NCI-H2196 (cell line): ENCODE measurements around the gene KCNK7.
"Not testable (repeated sequence)": the region's sequence is repeated elsewhere in the genome, so short reads cannot be mapped to it uniquely, and the experiment has no call there.

Experiments used
- DNase-seq: peaks from one replicate; lab custom pipeline; 2025; ENCODE audit not compliant: unreplicated experiment; lab: John Stamatoyannopoulos, UW

Gene KCNK7, protein sequence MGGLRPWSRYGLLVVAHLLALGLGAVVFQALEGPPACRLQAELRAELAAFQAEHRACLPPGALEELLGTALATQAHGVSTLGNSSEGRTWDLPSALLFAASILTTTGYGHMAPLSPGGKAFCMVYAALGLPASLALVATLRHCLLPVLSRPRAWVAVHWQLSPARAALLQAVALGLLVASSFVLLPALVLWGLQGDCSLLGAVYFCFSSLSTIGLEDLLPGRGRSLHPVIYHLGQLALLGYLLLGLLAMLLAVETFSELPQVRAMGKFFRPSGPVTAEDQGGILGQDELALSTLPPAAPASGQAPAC

GRCh38 chr11:65595543-65596281 lies at the start of gene KCNK7:
Gene KCNK7 (minus strand): TSS chr11:65595800. CDS start chr11:65595772, 28 bp downstream.
- DNase-seq = no peak

- no peak for DNase-seq
Observed at GRCh38 chr11:65644837-65645236, 49.2 kb upstream of the KCNK7 start.

DNA sequence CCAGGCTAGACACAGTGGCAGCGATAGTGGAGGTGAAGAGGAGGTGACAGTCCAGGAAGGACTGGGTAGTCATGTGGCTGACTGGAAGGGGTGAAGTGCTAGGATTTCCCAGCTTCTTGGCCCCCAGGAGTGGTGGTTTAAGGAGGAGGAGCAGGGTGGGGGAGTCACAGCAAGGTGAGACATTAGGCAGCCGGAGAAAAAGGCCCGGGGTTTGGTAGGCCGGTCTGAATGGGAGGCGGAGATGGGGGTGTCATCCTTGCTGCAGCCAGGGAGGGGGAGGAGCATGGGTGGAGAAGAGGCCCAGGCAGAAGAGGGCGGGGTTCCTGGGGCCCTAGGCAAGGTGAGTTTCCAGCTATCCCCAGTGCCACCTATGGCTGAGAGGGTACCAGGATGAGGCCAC lies 48.4 kb upstream of the KCNK7 start:
- DNase-seq = peak; percentile 62

DNA sequence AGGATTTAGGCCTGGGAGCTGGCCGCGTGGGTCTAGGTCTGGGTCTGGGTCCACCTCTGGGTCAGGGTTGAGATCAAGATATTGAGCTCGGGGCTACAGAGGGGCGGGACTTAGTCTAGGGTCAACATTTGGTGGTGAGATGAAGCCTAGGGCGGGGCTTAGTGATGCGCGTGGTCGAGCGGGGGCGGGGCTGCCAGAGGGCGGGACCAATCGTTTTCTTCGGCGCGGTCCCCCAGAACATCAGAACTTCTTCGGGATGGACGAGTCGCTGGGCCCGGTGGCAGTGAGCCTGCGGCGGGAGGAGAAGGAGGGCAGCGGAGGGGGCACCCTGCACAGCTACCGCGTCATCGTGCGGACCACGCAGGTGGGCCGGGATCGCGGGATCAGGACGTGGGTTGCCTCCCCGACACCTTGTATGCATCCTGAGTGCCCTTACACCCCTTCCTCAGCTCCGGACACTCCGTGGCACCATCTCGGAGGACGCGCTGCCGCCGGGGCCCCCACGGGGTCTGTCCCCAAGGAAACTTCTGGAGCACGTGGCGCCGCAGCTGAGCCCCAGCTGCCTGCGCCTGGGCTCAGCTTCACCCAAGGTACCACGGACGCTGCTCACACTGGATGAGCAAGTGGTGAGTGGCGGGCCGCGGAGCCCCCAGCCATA lies 46.5 kb upstream of the KCNK7 start:
- DNase-seq = no peak

DNA sequence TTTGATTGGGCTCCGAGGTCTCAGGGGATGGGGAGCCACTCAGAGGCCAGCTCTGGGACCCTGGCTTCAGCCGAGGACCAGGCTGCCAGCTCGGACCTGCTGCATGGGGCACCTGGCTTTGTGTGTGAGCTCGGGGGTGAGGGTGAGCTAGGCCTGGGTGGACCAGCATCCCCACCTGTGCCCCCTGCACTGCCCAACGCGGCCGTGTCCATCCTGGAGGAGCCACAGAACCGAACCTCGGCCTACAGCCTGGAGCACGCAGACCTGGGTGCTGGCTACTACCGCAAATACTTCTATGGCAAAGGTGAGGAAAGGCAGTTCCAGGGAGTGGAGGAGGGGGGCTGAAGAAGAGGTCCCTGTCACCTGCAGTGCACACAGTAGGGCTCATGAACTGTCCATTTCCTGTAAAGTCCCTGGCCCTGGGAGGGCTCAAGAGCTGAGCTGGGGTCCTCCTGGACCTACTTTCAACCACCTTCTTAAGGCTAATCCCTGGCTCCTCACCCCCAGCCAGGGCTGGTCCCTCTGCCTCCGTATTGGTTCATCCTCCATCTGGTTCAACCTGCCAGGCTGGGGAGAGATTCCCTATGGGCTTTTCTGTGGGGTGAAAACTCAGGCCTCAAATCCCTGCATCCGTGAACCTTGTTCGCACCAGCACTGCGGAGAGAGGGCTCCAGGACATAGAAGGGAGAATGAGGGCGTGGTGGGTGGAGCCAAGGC lies 45.9 kb upstream of the KCNK7 start:
- DNase-seq = no peak

DNA sequence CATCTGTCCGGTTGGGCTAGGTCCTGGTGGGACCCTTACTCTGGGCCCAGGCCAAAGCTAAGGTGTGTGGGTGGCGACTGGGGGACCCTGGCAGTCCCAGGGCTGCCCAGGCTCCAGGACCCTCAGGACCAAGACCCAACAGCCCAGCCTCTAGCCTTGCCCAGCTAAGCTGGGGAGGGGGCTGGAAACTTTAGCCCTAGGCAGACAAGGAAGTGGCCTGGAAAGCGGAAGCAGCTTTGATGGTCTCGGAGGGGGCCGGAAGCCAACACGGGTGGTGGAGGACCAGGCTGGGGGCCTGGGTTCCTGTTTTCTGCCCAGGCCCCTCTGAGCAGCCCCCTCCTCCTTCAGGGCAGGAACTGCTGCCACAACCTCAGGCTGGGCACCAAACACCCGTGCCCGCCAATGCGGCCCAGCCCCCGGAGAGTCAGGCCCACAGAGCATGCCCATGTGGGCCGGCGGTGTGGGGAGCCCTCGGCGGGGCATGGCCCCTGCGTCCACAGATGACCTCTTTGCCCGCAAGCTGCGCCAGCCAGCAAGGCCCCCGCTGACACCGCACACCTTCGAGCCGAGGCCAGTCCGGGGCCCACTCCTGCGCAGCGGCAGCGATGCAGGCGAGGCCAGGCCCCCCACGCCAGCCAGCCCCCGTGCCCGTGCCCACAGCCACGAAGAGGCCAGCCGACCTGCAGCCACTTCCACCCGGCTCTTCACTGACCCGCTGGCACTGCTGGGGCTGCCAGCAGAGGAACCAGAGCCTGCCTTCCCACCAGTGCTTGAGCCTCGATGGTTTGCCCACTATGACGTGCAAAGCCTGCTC lies 45.1 kb upstream of the KCNK7 start:
- DNase-seq = no peak

DNA sequence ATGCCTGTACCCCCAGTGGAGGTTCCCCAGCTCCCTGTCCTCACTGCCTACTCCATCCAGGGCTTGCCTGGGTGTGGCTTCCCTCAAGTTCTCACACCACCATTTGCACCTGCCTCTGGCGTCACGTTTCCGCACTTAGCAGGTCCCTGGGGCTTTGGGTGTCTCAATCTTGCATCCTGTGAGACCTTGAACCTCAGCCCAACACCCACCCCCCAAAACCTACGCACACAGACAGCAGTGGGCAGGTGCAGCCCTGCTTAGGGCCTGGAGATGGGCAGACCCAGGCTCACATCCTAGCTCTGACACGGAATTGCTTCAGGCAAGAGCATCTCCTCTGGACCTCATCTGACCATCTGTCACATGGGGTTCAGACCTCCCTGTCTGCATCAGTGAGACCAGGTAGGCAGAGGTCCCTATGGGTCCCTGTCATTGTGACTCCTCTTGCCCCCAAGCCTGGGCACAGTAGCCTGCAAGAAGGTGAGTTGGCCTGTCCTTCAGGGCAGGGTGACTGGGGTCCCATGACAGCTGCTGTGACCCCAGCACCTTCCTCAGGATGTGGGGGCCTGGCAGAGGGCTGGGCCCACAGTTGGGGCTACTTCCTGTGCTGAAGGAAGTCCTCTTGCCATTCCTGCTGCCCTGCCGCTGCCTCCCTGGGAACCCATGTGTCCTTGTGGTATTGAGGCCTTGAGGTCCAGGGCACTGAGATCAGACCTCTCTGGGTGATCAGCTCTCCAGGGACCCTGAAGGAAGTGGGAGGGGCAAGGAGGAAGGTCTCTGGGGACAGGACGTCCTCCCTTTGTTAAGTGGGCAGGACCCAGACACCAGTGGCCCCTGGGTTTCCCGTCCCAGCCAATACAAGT lies 44.3 kb upstream of the KCNK7 start:
- no peak for DNase-seq

GRCh38 chr11:65639228-65639597 lies 43.6 kb upstream of the KCNK7 start:
- DNase-seq = not testable (repeated sequence)

GRCh38 chr11:65637794-65638419 lies 42.3 kb upstream of the KCNK7 start, which contains the start of gene SIPA1:
Gene SIPA1 (plus strand): TSS chr11:65638101. CDS start chr11:65640922, 2,821 bp downstream.
- DNase-seq = peak; percentile 84

- no peak for DNase-seq
Observed at GRCh38 chr11:65637032-65637557, 41.5 kb upstream of the KCNK7 start.

GRCh38 chr11:65636108-65637031 lies 40.8 kb upstream of the KCNK7 start:
- DNase-seq = no peak

DNA sequence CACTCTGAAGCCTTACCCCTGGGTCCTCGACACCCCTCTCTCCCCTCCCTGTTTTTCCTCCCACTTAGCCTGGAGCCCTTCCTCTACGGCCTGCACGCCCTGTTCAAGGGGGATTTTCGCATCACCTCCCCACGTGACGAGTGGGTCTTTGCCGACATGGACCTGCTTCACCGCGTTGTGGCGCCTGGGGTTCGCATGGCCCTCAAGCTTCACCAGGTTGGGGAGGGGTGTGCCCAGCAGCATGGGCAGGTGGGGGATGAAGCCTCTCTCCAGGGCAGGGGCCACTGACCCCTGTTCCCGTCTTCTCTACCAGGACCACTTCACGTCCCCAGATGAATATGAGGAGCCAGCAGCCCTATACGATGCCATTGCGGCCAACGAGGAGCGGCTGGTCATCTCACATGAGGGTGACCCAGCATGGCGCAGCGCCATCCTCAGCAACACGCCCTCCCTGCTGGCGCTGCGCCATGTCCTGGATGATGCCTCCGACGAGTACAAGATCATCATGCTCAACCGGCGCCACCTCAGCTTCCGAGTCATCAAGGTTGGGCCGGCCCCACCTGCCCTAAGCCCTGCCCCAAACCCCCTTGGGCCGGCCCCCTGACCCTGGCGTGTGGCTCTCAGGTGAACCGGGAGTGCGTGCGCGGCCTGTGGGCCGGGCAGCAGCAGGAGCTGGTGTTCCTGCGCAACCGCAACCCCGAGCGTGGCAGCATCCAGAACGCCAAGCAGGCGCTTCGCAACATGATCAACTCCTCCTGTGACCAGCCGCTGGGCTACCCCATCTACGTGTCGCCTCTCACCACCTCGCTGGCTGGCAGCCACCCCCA lies 39.5 kb upstream of the KCNK7 start:
- DNase-seq = peak; percentile 13

GRCh38 chr11:65634440-65634839 lies 38.8 kb upstream of the KCNK7 start:
- no peak for DNase-seq

GRCh38 chr11:65634109-65634436 lies 38.5 kb upstream of the KCNK7 start:
- DNase-seq = no peak

- DNase-seq = no peak
Observed at GRCh38 chr11:65633390-65634108, 37.9 kb upstream of the KCNK7 start.

DNA sequence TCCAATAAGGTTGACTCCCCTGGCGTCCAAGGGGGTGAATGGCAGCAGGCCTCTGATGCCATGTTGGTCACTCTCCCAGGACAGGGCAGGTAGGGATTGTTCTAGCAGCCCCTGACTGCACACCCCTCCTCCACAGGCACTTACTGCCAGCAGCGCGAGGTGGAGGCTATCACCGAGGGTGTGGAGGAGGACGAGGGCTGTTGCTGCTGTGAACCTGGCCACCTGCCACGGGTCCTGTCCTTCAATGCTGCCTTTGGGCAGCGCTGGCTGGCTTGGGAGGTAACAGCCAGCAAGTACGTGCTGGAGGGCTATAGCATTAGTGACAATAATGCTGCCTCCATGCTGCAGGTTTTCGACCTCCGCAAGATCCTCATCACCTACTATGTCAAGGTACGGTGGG lies 34.6 kb upstream of the KCNK7 start:
- no peak for DNase-seq
